Cardiac fibroblast (primary cell): ENCODE results near the gene ZNF316.
"Not testable (repeated sequence)": the region's sequence is repeated elsewhere in the genome, so short reads cannot be mapped to it uniquely, and the experiment has no call there.

Source experiments
- DNase-seq, 2 donors: peaks; one replicate each; pipeline versions ENCODE4 v3.0.0 to v3.0.0-alpha.2; 2010; ENCODE audit warnings: low read depth in 2 of 2
- H3K4me3 ChIP-seq, 2 donors: replicated peaks in 1 of 2; 1 replicate in 1 of 2; 2 replicates in 1 of 2; pipeline ENCODE4 v1.5.1; 2011; ENCODE audit warnings: low read depth in 2 of 2, low read length in 2 of 2, mild to moderate bottlenecking in 2 of 2, moderate library complexity in 1 of 2
- TF ChIP-seq, protein P1 (sequence below): IDR thresholded peaks from one replicate; pipeline ENCODE4 v1.5.1; 2011; ENCODE audit warnings: low read depth, mild to moderate bottlenecking, low read length, inconsistent platforms

ZNF316 gene

GRCh38 chr7:6654842-6655610, 17.9 kb downstream of the ZNF316 start:
- no peak overlapping the region for H3K4me3 ChIP-seq
- DNase-seq: no peak
- TF ChIP-seq, protein P1, sequence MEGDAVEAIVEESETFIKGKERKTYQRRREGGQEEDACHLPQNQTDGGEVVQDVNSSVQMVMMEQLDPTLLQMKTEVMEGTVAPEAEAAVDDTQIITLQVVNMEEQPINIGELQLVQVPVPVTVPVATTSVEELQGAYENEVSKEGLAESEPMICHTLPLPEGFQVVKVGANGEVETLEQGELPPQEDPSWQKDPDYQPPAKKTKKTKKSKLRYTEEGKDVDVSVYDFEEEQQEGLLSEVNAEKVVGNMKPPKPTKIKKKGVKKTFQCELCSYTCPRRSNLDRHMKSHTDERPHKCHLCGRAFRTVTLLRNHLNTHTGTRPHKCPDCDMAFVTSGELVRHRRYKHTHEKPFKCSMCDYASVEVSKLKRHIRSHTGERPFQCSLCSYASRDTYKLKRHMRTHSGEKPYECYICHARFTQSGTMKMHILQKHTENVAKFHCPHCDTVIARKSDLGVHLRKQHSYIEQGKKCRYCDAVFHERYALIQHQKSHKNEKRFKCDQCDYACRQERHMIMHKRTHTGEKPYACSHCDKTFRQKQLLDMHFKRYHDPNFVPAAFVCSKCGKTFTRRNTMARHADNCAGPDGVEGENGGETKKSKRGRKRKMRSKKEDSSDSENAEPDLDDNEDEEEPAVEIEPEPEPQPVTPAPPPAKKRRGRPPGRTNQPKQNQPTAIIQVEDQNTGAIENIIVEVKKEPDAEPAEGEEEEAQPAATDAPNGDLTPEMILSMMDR: no peak

GRCh38 chr7:6655636-6656385, 18.7 kb downstream of the ZNF316 start:
- no peak overlapping the region for H3K4me3 ChIP-seq
- no peak for DNase-seq
- TF ChIP-seq, protein P1: no peak

- no peak for DNase-seq
- TF ChIP-seq, protein P1: no peak
- H3K4me3 ChIP-seq: no peak overlapping the region
Measured at GRCh38 chr7:6656413-6656812, 19.3 kb downstream of the ZNF316 start.

- DNase-seq: no peak
- H3K4me3 ChIP-seq: no peak overlapping the region
- TF ChIP-seq, protein P1: no peak
Measured at GRCh38 chr7:6658618-6659345, 21.7 kb downstream of the ZNF316 start.

DNA sequence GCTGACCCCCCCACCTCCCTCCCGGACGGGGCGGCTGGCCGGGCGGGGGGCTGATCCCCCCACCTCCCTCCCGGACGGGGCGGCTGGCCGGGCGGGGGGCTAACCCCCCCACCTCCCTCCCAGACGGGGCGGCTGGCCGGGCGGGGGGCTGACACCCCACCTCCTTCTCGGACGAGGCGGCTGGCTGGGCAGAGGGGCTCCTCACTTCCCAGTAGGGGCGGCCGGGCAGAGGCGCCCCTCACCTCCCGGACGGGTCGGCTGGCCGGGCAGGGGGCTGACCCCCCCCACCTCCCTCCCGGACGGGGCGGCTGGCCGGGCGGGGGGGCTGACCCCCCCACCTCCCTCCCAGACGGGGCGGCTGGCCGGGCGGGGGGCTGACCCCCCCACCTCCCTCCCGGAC, 33.7 kb downstream of the ZNF316 start:
- DNase-seq, H3K4me3 ChIP-seq: not testable (repeated sequence)

GRCh38 chr7:6675807-6676405, 38.8 kb downstream of the ZNF316 start:
- TF ChIP-seq, protein P1: no peak
- peak in 1 of 2 donors; percentile 15 for DNase-seq
- H3K4me3 ChIP-seq: no peak overlapping the region

GRCh38 chr7:6680146-6680545, 43.0 kb downstream of the ZNF316 start:
- TF ChIP-seq, protein P1: no peak
- DNase-seq: no peak
- no peak overlapping the region for H3K4me3 ChIP-seq
